Tibial artery (tissue), 4 donors: Measurements from ENCODE around the gene ZFAND2A.

ENCODE experiments used
- DNase-seq, 2 donors: peaks; one replicate each; pipeline ENCODE4 v3.0.0-alpha.2; 2019
- H3K27ac ChIP-seq, 2 donors: fragments of 200-600 bp; sonication (generic) in 1 of 2; 1 replicate in 1 of 2; 2 replicates in 1 of 2; pipeline ENCODE4 v1.5.1; 2018 to 2019; ENCODE audit warnings: mild to moderate bottlenecking in 1 of 2
- H3K27me3 ChIP-seq, 2 donors: fragments of 200-600 bp; sonication (generic) in 1 of 2; one replicate each; pipeline versions ENCODE4 v1.5.1 to v1.6.0; 2016 to 2019
- H3K36me3 ChIP-seq, 3 donors: fragments of 200-600 bp; sonication (generic) in 2 of 3; one replicate each; pipeline ENCODE4 v1.5.1; 2016 to 2019; ENCODE audit warnings: mild to moderate bottlenecking in 2 of 3
- H3K4me1 ChIP-seq, 4 donors: fragments of 200-600 bp; sonication (generic) in 2 of 4; 1 replicate in 3 of 4; 2 replicates in 1 of 4; pipeline ENCODE4 v1.5.1; 2016 to 2019
- H3K4me3 ChIP-seq, 2 donors: fragments of 200-600 bp; sonication (generic) in 1 of 2; 1 replicate in 1 of 2; 2 replicates in 1 of 2; pipeline ENCODE4 v1.5.1; 2018 to 2019; ENCODE audit warnings: mild to moderate bottlenecking in 2 of 2
- H3K9me3 ChIP-seq, 3 donors: fragments of 200-600 bp; sonication (generic) in 1 of 3; one replicate each; pipeline ENCODE4 v1.5.1; 2016 to 2019
- CTCF ChIP-seq, 2 experiments: fragments of 200-600 bp in 1 of 2; fragments of 450-650 bp in 1 of 2; IDR thresholded peaks; one replicate each; pipeline ENCODE4 v1.5.1; 2017 to 2019; ENCODE audit warnings: antibody characterized with exemption in 2 of 2, mild to moderate bottlenecking in 1 of 2, moderate library complexity in 1 of 2
- intact Hi-C: fragments of 100-400 bp; cut with DNase I; formaldehyde crosslinking; loops from one replicate; pipeline ENCODE4 v1.15.0; 2023; ENCODE audit warnings: low total_unique reads

The ZFAND2A gene

GRCh38 chr7:1111156-1111555 is 48.8 kb downstream of the ZFAND2A start:
- TF ChIP-seq CTCF (IDR thresholded peaks at IDR 0.05), result no peak
- Histone ChIP-seq H3K36me3 (peaks cover 0 to 4% (median 0%) of the 10 kb centered on the region in 3 donors), H3K27me3 (no peaks in the 10 kb centered on the region), H3K9me3 (no peaks in the 10 kb centered on the region), H3K4me1 (peaks cover 0 to 4% (median 0%) of the 10 kb centered on the region in 4 donors), H3K4me3 (no peak overlapping the region), H3K27ac (no peak overlapping the region)
- intact Hi-C loops, result no loop called here
- no peak for DNase-seq

- Histone ChIP-seq H3K27me3 (no peaks in the 10 kb centered on the region), H3K4me1 (peaks cover 0 to 4% (median 0%) of the 10 kb centered on the region in 4 donors)
Measured at GRCh38 chr7:1110358-1110757, 49.6 kb downstream of the ZFAND2A start.

GRCh38 chr7:1109581-1110310 is 50.2 kb downstream of the ZFAND2A start:
- H3K27me3 ChIP-seq, result no peaks in the 10 kb centered on the region
- H3K36me3 ChIP-seq, result peaks cover 0 to 4% (median 0%) of the 10 kb centered on the region in 3 donors
- no peaks in the 10 kb centered on the region for H3K9me3 ChIP-seq
- intact Hi-C loops, result no loop called here
- TF ChIP-seq CTCF (IDR thresholded peaks at IDR 0.05), result no peak
- H3K27ac ChIP-seq, result no peak overlapping the region
- no peak for DNase-seq
- peaks cover 0 to 4% (median 0%) of the 10 kb centered on the region in 4 donors for H3K4me1 ChIP-seq
- no peak overlapping the region for H3K4me3 ChIP-seq

More at GRCh38 chr7:1110358-1110757, 49.6 kb downstream of the ZFAND2A start:
- no peaks in the 10 kb centered on the region for H3K9me3 ChIP-seq
- no peak overlapping the region for H3K4me3 ChIP-seq
- H3K36me3 ChIP-seq, result peaks cover 0 to 4% (median 0%) of the 10 kb centered on the region in 3 donors
- H3K27ac ChIP-seq, result no peak overlapping the region
- no peak for DNase-seq
- no peak for TF ChIP-seq CTCF (IDR thresholded peaks at IDR 0.05)
- intact Hi-C loops, result no loop called here

GRCh38 chr7:1108264-1108920 is 51.6 kb downstream of the ZFAND2A start:
- intact Hi-C loops, result no loop called here
- Histone ChIP-seq H3K27me3 (no peaks in the 10 kb centered on the region), H3K36me3 (no peaks in the 10 kb centered on the region), H3K9me3 (no peaks in the 10 kb centered on the region), H3K4me3 (no peak overlapping the region), H3K4me1 (peaks cover 0 to 4% (median 0%) of the 10 kb centered on the region in 4 donors), H3K27ac (no peak overlapping the region)
- DNase-seq, result no peak
- no peak for TF ChIP-seq CTCF (IDR thresholded peaks at IDR 0.05)

- DNase-seq, result no peak
- H3K9me3 ChIP-seq, result no peaks in the 10 kb centered on the region
- H3K27ac ChIP-seq, result no peak overlapping the region
- H3K4me1 ChIP-seq, result peaks cover 0 to 10% (median 5%) of the 10 kb centered on the region in 4 donors
- no peak overlapping the region for H3K4me3 ChIP-seq
- H3K27me3 ChIP-seq, result no peaks in the 10 kb centered on the region
- TF ChIP-seq CTCF (IDR thresholded peaks at IDR 0.05), result no peak
- intact Hi-C loops, result no loop called here
- no peaks in the 10 kb centered on the region for H3K36me3 ChIP-seq
Measured at GRCh38 chr7:1106793-1107421, 53.1 kb downstream of the ZFAND2A start.
